Ureter (tissue), 1 donor: ENCODE results near the gene FHAD1. TPM values are rescaled to one million over a fixed set of nuclear protein-coding genes. Genes with fewer than 3 reads are reported as not detected.
"Not testable (repeated sequence)": the region's sequence is repeated elsewhere in the genome, so short reads cannot be mapped to it uniquely, and the experiment has no call there.

ENCODE experiments used
- DNase-seq: peaks from one replicate; pipeline ENCODE4 v3.0.0-alpha.2; 2020; ENCODE audit warnings: low spot score
- total RNA-seq: library from RNA; stranded (reverse); gene quantifications from one replicate; pipeline ENCODE4 v1.2.4, GENCODE V29; 2023
- donor health status: DM: yes; HTN: yes; CAD: no.

Gene FHAD1
- total RNA-seq, 1 donor from 2014 or later = 12.3 TPM

DNA sequence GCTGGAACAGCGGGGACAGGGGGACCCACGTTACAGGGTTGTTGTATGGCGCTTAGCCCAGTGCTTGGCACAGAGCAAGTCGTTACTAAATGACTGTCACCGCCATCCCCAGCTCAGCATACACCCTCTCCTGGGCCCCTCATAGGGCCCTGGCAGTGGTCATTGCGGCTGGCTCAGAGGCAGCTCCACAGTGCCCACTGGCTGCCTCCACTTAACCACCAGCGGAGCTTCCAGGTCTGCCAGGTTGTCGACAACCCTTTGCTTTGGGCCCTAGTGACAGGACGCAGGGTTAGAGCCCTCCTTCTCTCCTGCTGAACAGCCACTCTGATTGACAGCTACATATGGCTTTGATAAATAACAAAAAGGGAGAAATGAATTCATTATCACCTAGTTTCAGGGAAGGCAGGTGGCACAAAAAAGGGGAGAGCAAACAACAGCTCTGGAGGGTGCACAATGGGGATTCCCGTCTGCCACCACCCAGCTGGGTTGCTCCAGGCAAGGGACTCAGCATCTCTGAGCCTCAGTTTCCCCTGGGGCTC lies 167.5 kb downstream of the FHAD1 start:
- DNase-seq = no peak

GRCh38 chr1:15417059-15417934 lies 170.3 kb downstream of the FHAD1 start:
- DNase-seq = peak; percentile 82

GRCh38 chr1:15418806-15419515 lies 171.9 kb downstream of the FHAD1 start:
- DNase-seq = no peak

DNA sequence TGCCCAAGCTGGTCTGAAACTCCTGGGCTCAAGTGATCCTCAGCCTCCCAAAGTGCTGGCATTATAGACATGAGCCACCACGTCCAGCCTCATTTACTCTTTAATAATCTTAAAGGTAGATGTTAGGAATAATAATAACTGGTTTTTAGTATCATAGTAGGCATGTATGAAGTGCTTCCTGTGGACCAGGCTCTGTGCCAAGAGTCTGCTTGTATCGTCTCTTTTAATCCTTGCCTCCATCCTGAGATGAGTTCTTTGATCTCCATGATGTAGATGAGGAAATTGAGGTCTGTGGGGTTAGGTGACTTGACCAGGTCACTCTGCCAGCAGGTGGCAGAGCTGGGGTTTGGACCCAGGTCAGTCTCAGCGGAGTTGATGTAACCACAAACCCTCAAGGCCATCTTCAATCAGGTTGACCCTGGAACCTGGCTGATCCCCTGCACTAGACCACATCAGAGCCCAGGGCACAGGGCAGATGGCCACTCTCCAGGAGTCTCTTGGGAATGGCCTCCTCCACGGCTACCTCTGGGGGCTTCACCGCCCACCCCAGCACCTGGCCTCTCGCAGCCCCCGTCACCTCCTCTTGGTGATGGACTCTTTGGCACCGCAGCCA lies 173.9 kb downstream of the FHAD1 start:
- DNase-seq = no peak

DNA sequence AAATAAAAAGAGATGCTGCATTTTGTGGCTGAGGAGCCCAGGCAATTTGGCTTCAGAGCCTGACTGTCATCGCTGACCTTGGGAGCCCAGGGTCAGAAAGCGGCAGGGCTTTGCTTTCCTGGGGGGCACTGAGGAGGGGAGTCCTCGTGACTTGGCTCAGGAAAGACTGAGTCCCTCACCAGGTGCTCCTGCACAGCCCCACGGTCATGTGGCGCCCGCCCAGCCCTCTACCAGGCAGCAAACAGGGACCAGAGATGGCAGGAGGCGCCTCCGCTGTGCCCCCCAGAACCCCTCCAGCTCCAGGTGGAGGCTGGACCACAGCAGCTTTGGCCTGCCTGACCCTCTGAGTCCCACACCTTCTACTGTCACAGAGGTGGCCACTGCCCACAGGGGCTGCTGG lies 175.8 kb downstream of the FHAD1 start:
- no peak for DNase-seq

- DNase-seq = no peak
Observed at GRCh38 chr1:15423355-15424077, 176.5 kb downstream of the FHAD1 start.

GRCh38 chr1:15424146-15424667 lies 177.2 kb downstream of the FHAD1 start:
- peak; percentile 75 for DNase-seq

GRCh38 chr1:15424981-15425380 lies 178.0 kb downstream of the FHAD1 start:
- DNase-seq = no peak

- DNase-seq = no peak
Observed at GRCh38 chr1:15425521-15425920, 178.5 kb downstream of the FHAD1 start.

DNA sequence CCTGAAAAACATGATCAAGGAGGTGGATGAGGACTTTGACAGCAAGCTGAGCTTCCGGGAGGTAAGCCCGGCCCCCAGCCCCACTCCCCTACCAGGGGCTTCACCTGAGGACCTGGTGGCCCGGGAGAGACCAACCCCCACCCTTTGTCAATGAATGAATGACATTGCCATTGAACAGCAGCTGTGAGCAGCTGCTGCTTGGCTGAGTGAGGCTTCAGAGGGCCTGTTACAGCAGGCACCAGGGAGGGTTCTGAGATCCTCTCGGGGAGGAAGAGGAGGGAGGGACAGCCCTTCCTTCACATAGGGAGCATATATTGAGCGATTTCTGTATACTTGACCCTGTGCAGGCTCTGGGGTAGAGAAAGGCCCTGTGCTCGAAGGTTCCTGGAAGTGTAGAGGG lies 178.9 kb downstream of the FHAD1 start:
- no peak for DNase-seq

GRCh38 chr1:15426492-15427279 lies 179.7 kb downstream of the FHAD1 start:
- DNase-seq = no peak

DNA sequence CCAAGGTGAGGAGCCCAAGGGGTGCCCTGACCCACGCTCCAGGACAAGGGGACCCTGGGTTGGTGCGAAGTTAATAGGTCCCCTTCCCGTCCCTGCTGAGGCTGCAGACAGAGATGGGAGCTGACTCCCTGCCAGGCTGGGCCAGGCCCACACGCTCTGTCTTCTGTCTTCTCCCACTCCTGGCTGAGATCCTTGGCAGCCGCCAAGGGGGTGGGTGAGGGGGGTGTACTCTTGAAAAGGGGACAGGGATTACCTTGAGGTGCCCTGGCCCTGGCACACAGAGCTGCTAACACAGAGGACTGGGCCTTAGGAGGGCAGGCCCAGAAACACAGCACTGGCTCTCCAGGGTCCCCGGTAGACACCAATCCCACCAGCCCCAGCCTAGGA lies 180.2 kb downstream of the FHAD1 start:
- DNase-seq = no peak

- not testable (repeated sequence) for DNase-seq
Observed at GRCh38 chr1:15428252-15428651, 181.2 kb downstream of the FHAD1 start.

GRCh38 chr1:15428815-15429435 lies 181.9 kb downstream of the FHAD1 start:
- no peak for DNase-seq

- no peak for DNase-seq
Observed at GRCh38 chr1:15429701-15430149, 182.7 kb downstream of the FHAD1 start.

DNA sequence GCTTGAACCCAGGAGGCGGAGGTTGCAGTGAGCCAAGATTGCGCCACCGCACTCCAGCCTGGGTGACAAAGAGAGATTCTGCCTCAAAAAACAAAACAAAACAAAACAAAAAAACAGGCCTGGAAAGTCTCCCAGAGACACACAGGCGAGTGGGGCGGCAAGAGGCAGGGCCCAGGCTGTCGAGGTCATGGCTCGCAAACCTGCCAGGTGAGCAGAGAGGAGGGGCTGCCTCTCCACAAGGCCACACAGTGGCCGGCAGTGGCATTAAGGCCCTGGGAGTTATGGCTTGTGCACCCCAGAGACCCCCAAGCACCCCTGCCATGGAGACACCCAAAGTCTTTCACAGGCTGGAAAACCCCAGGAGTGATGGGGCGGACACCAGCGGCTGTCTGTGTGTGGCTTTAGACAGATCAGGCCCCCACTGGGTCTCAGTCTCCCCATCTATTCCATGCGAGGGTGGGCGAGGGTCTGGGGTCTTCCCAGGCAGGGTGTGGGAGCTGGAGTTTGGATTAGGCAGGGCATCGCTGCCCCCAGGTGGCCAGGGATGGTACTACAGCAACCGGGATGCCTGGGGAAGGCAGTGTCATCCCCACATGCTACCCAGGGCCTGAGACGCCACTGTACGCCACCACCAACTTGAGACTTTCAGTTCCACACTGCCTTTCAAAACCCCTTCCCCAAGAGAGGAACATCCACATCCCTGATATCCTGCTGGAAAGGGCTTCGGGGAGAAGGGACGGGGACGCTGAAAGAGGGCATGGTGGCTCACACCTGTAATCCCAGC lies 184.0 kb downstream of the FHAD1 start:
- peak; percentile 79 for DNase-seq

DNA sequence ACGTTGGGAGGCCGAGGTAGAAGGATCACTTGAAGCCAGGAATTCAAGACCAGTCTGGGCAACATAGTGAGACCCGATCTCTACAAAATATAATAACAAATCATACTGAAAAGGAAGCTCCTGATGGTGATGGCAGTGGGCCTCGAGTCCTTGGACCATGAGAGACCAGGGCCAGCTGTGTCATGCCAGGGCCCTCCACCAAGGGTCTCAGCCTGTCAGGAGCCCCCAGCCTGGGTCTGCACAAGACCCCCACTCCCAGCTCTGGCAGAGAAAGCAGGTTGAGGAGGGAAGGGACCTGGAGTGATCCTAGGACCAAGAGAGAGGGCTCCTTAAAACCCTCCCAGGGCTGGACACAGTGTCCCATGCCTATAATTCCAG lies 184.5 kb downstream of the FHAD1 start:
- DNase-seq = no peak

- no peak for DNase-seq
Observed at GRCh38 chr1:15432324-15432723, 185.3 kb downstream of the FHAD1 start.

DNA sequence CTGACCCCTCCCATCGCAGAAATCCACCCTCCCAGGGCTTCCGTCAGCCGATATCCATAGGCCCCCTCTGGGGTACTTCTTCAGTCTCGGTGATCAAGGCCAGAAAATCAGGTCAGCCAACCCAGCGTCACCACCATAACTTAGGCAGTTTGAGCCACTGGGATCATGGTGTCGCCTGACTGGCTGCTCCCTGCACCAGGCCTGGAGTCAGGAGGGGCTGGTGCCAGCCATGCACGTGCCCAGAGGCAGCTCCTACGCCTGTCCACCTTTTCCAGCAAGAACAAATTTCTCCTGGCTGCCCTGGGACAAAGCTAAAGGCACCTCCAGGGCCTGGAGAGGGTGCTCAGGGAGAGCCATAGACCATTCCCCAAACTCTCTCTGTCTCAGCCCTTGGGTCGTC lies 186.4 kb downstream of the FHAD1 start:
- no peak for DNase-seq
